COR-L47 (cell line): ENCODE results near the gene SERPINE1.

Source experiments
- DNase-seq: peaks from one replicate; lab custom pipeline; 2025; lab: John Stamatoyannopoulos, UW

The SERPINE1 gene

GRCh38 chr7:101170617-101171441 is 43.9 kb downstream of the SERPINE1 start:
- no peak for DNase-seq

- DNase-seq: no peak
These were observed 44.5 kb downstream of the SERPINE1 start for GRCh38 chr7:101171442-101171837.

- DNase-seq: peak; percentile 88
These were observed 45.3 kb downstream of the SERPINE1 start for GRCh38 chr7:101172005-101172853.

GRCh38 chr7:101172854-101173751 is 46.2 kb downstream of the SERPINE1 start:
- peak; percentile 85 for DNase-seq

- DNase-seq: no peak
These were observed 46.9 kb downstream of the SERPINE1 start for GRCh38 chr7:101173752-101174244.

- no peak for DNase-seq
These were observed 47.5 kb downstream of the SERPINE1 start for GRCh38 chr7:101174322-101174854.

- no peak for DNase-seq
These were observed 48.8 kb downstream of the SERPINE1 start for GRCh38 chr7:101175664-101176063.

- DNase-seq: no peak
These were observed 50.7 kb downstream of the SERPINE1 start for GRCh38 chr7:101177644-101178043.

GRCh38 chr7:101179117-101179516 is 52.2 kb downstream of the SERPINE1 start:
- DNase-seq: no peak

GRCh38 chr7:101179713-101180112 is 52.8 kb downstream of the SERPINE1 start:
- DNase-seq: no peak

GRCh38 chr7:101180130-101180755 is 53.3 kb downstream of the SERPINE1 start, which contains the start of gene NAT16:
Gene NAT16, minus strand, starts transcription at chr7:101180293. Its CDS starts 5,486 bp downstream, at chr7:101174807.
- no peak for DNase-seq

- no peak for DNase-seq
These were observed 58.4 kb downstream of the SERPINE1 start for GRCh38 chr7:101185258-101185839.

GRCh38 chr7:101186194-101186593 is 59.3 kb downstream of the SERPINE1 start:
- no peak for DNase-seq

- DNase-seq: no peak
These were observed 60.0 kb downstream of the SERPINE1 start for GRCh38 chr7:101186844-101187428.
